ENCODE data around the gene ASMT.
"Not testable (repeated sequence)": the region's sequence is repeated elsewhere in the genome, so short reads cannot be mapped to it uniquely, and the experiment has no call there.

The ASMT gene

DNA sequence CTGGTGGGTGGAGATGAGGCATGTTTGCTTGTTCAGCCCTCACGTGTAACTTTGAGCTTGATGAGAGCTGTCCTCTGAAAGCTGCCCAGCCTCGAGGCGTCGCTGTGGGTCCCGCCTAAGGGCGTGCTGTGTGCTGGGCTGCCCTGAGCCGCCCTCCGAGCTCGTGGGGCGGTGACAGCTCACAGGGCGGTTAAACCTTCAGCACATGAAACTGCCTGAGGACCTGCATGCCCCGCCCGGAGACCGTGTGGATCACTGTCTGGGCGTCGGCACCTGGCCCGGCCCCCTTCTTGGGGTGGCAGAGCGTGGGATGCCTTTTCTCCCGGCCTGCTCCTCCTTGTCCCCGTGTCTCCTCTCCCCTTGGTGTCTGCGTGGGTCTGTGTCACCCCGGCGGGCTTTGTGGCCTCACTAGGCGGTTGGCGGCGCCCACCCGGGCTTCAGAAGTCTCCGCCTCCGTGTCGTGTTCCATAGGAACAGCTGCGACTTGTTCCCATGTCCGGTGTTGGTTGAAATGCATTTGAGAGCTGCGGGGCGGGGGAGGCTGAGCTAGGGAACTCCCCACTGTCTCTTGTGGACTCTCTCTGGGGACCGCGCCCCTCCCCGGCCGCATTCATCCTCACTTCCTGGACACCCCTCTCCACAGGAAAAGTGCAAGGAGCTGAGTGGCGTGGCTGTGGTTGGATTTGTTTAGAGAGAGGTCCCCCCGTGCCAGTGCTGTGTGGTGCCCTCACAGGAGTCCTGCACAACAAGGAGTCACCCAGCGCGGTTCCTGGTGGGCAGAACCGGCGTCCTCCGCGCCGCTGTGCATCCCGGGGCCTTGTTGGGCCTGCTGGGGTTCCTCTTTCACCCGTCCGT is 16.6 kb upstream of the ASMT start:
- DNase-seq (ENCODE audit: low read depth), result no peak

DNA sequence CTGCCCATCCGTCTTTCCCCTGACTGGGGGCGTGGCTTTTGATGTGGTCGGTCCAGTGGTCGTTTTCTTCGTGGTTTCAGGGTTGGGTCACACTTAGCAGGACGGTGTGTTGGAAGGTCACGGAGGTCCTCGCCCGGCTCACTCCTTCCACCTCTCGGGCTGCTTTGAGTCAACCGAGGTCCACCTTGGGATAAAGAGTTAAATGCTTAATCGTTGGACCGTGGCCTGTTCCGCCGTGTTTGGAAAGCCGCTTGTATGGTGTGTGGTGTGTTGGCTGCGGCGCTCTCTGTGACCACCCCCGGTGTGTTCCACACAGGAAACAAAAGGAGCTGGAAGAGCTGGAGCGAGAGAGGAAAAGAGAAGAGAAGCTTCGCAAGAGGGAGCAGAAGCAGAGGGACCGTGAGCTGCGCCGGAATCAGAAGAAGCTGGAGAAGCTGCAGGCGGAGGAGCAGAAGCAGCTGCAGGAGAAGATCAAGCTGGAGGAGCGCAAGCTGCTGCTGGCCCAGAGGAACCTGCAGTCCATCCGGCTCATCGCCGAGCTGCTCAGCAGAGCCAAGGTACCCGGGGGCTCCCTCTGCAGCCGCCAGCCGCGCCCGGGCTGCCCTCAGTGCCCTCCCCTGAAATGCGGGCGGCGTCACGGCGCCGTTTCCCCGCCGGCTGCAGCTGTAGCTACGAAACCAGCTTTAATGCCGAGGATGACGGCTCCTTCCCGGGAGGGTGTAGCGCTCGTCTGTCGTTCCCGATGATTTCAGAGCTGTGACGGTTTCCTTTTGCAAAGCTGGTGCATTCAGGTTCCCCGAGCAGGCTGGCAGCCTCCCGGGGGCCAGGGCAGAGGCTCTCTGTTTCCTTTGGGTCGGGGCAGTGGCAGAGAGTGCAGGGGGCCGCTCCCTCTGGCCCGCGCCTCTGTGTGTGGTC is 15.7 kb upstream of the ASMT start:
- no peak for DNase-seq (ENCODE audit: low read depth)

DNA sequence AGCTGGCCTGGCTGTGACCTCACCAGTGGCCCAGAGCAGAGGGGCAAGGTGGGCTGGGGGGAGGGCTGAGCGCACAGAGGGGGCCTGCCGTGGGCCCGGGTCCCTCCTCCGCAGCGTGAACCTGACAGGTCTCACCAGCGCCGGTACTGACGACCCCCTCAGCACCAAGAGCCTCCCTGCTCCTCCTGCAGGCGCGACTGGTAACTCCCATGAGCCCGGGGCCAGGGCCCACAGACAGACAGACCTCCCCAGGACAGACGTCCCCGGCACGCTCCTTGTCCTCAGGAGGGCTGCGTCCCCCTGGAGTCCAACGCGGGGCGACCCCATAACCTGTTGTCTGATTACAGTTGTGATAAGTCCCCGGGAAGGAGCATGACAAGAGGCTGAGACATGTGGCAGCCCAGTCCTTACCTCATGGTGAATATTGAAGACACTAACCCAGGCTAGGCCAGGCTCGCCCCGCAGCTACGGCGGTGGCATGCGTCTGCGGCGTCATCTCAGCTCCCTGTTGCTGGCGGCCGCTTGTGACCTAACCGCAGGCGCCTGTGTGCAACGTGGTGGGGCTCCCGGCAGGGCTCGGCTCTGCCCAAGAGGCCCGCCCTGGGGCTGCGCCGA is 15.0 kb upstream of the ASMT start:
- no peak for DNase-seq (ENCODE audit: low read depth)

DNA sequence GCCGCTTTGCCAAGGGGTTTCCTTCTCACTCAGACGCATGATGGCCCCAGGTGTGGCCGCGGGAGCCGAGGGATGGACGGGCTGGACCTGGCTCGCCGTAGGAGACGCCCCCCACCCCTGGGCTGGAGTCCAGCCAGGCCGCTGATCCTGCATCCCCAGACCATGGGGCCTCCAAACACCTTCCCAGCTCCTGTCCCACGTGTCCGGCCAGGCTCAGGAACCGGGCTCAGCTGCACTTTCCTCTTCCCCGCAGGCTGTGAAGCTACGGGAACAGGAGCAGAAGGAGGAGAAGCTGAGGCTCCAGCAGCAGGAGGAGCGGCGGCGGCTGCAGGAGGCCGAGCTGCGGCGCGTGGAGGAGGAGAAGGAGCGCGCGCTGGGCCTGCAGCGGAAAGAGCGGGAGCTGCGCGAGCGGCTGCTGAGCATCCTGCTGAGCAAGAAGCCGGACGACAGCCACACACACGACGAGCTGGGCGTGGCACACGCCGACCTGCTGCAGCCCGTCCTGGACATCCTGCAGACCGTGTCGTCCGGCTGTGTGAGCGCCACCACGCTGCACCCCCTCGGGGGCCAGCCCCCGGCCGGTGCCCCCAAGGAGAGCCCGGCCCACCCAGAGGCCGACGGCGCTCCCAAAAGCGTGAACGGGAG is 14.3 kb upstream of the ASMT start:
- DNase-seq (ENCODE audit: low read depth), result no peak

- no peak for DNase-seq (ENCODE audit: low read depth)
Measured at GRCh38 chrX:1601051-1601767, 13.7 kb upstream of the ASMT start.

DNA sequence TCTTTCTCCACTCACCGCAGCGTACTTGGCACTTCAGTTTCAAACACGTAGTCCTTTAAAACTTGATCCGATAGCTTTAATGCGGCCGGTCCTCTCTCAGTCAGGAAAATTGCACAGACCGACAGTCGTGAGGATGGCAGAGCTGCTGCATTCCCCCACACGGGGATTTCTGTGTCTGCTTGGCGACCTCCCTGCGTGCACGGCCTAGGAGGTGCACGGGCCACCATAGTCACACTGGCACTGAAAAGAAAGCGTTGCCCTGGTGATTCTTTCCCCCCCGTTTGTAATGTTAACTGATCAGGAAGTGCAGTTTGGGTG is 13.1 kb upstream of the ASMT start:
- no peak for DNase-seq (ENCODE audit: low read depth)

DNA sequence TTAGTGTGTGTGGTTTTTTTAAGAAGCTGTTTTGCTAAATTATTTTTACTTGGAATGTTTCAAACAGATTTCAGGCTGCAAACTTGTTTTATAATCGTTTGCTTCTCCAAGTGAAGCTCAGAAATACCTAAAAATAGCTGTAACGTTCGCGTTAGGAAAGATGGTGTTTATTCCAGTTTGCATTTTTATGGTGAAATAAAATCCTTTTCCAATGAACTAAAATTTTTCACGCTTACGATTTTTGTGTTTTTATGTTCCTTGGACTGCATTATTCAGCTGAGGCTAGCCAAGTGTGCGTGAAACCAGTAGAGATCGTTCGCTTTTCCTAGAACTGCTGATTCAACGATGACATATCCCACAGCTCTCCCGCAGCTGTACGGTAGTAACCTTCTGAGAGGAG is 12.6 kb upstream of the ASMT start:
- no peak for DNase-seq (ENCODE audit: low read depth)

- DNase-seq (ENCODE audit: low read depth), result no peak
Measured at GRCh38 chrX:1606496-1606895, 8.4 kb upstream of the ASMT start.

DNA sequence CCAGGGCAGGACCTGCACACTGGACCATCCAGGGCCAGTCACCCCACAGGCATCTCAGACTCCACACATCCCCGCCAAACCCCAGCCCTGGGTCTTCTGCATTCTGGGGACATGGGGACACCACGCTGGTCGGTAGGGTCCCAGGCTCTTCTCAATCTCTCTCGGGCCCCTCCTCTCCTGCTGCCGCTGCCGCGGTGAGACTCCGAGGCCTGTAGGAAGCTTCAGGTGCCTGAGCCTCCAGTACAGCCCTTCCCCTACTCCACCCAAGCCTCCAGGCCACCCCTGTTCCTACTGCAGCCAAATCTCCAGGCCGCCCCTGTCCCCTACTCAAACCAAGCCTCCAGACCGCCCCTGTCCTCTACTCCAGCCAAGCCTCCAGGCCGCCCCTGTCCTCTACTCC is 5.5 kb upstream of the ASMT start:
- no peak for DNase-seq (ENCODE audit: low read depth)

DNA sequence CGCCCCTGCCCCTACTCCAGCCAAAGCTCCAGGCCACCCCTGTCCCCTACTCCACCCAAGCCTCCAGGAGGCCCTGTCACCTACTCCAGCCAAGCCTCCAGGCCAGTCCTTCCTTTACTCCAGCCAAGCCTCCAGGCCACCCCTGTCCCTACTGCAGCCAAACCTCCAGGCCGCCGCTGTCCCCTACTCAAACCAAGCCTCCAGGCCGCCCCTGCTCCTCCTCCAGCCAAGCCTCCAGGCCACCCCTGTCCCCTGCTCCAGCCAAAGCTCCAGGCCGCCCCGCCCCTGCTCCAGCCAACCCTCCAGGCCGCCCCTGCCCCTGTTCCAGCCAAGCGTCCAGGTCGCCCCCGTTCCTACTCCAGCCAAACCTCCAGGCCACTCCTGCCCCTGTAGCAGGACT is 5.1 kb upstream of the ASMT start:
- no peak for DNase-seq (ENCODE audit: low read depth)

DNA sequence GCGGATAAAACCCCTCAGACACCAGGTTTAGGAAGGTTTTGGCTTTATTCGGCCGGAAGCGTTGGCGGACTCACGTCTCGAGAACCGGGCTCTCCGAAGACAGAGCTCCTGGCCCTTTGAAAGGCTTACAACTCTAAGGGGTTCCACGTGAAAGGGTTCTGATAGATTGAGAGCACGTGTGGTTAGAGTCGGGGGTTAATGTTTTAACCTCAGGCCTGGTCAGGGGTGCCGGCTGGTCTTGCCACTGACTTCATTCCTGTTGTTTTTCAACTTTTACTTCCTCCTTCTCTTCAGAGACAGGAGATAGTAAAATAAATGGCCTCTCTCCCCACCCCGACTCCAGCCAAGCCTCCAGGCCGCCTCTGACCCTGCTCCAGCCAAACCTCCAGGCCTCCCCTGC is 4.7 kb upstream of the ASMT start:
- no peak for DNase-seq (ENCODE audit: low read depth)

GRCh38 chrX:1610736-1611135 is 4.1 kb upstream of the ASMT start:
- DNase-seq (ENCODE audit: low read depth), result no peak

- DNase-seq (ENCODE audit: low read depth), result no peak
Measured at GRCh38 chrX:1612641-1613286, 2.1 kb upstream of the ASMT start.

DNA sequence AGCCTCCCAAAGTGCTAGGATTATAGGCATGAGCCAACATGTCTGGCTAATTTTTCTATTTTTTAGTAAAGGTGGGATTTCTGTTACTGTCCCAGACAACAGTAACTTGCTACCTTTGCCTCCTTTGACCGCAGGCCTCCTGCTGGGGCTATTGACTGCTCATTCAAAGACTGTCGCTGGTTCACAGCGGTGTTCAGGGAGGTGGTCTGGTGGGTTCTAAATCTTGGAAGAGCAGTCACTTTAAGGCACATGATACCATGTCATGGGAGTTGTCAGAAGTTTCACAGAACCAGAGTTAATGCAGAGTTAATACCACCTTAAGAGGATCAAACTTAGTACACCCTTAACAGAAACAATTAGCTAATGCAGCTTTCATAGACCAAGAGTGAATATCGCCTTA is 3.8 kb downstream of the ASMT start:
- DNase-seq (ENCODE audit: low read depth), result no peak

DNA sequence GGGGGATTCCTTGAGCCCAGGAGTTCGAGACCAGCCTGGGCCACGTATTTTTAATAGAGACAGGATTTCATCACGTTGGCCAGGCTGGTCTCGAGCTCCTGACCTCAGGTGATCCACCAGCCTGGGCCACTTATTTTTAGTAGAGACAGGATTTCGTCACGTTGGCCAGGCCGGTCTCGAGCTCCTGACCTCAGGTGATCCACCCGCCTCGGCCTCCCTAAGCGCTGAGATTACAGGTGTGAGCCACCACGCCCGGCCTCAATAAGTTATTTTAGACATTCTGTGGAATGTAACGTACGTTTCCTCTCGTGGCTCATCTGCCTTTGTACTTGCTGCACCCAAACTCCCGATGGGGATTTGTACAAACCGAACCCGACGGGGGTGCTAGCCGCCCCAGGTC is 8.8 kb downstream of the ASMT start:
- DNase-seq (ENCODE audit: low read depth), result no peak

- DNase-seq (ENCODE audit: low read depth), result not testable (repeated sequence)
Measured at GRCh38 chrX:1624158-1624860, 9.4 kb downstream of the ASMT start.

GRCh38 chrX:1624861-1625215 is 10.0 kb downstream of the ASMT start:
- DNase-seq (ENCODE audit: low read depth), result not testable (repeated sequence)

DNA sequence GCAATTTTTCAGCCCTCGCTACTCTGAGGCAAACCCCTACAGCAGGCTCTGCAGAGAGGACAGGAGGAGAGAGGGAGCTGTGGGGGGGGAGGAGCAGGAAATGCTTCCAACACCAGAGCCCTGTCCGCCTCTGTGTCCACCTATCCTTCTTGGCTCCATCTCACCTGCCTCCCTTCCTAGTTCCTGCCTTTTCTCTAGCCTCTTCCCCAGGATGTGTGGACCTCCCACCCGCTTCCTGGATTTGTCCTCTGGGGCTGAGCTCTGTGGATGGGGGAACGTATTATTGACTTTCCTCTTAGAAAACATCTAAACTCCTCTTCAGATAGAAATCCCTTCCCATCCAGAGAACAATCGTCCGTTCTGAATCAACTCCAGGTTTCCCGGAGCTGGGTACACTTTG is 14.4 kb downstream of the ASMT start:
- no peak for DNase-seq (ENCODE audit: low read depth)

- DNase-seq (ENCODE audit: low read depth), result no peak
Measured at GRCh38 chrX:1646009-1646408, 31.1 kb downstream of the ASMT start.

DNA sequence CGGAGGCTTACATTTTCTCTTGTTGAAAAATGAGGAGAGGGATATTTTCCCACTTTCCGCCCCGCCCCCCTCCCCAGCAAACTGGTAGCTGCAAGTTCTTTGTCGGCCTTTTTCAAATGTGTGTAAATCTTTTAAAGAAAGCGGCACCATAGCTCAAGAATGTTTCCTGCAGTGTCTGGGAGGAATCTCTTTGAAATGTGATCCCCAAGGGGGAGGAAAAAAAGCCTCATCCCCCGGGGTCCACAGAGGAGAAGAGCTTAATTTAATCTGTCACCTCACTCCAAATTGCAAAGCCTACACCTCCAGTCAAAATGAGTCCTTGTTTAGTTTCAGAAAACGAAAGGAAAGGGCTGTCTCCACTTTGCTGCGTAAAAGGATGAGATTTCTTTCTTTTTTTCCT is 34.8 kb downstream of the ASMT start:
- DNase-seq (ENCODE audit: low read depth), result no peak

Data from ELR (cell line).